GM21528 (cell line): ENCODE data around the gene LY86.

ENCODE experiments used
- ATAC-seq: cut with Tn5 transposase; IDR thresholded peaks from one replicate; pipeline ENCODE4 v1.9.1; 2021; ENCODE audit warnings: mild to moderate bottlenecking, moderate library complexity; ENCODE audit not compliant: unreplicated experiment, low FRiP score

The LY86 gene

GRCh38 chr6:6588064-6588923 lies at the start of gene LY86:
Gene LY86 (plus strand): TSS chr6:6588720. CDS start chr6:6588735, 15 bp downstream.
- ATAC-seq: peak; percentile 61

- ATAC-seq: no peak
These were observed 49.5 kb upstream of the LY86 start for GRCh38 chr6:6539036-6539435.

- ATAC-seq: no peak
These were observed 46.2 kb upstream of the LY86 start for GRCh38 chr6:6542357-6542756.

GRCh38 chr6:6543181-6543879 lies 45.2 kb upstream of the LY86 start:
- no peak for ATAC-seq

- peak; percentile 7 for ATAC-seq
These were observed 42.8 kb upstream of the LY86 start for GRCh38 chr6:6545616-6546317.

- peak; percentile 54 for ATAC-seq
These were observed 42.0 kb upstream of the LY86 start for GRCh38 chr6:6546318-6547109.

- peak; percentile 84 for ATAC-seq
These were observed 41.2 kb upstream of the LY86 start for GRCh38 chr6:6547110-6547879.

- ATAC-seq: no peak
These were observed 32.3 kb upstream of the LY86 start for GRCh38 chr6:6556161-6556737.

- ATAC-seq: no peak
These were observed 31.6 kb upstream of the LY86 start for GRCh38 chr6:6556738-6557503.

GRCh38 chr6:6557504-6557839 lies 31.0 kb upstream of the LY86 start:
- no peak for ATAC-seq

- ATAC-seq: no peak
These were observed 30.6 kb upstream of the LY86 start for GRCh38 chr6:6557886-6558285.

- no peak for ATAC-seq
These were observed 28.4 kb upstream of the LY86 start for GRCh38 chr6:6559994-6560570.

- no peak for ATAC-seq
These were observed 27.6 kb upstream of the LY86 start for GRCh38 chr6:6560909-6561308.

- ATAC-seq: no peak
These were observed 24.4 kb upstream of the LY86 start for GRCh38 chr6:6564154-6564553.

GRCh38 chr6:6565069-6565468 lies 23.5 kb upstream of the LY86 start:
- ATAC-seq: no peak

GRCh38 chr6:6565488-6565887 lies 23.0 kb upstream of the LY86 start:
- no peak for ATAC-seq

GRCh38 chr6:6566766-6567165 lies 21.8 kb upstream of the LY86 start:
- ATAC-seq: no peak

GRCh38 chr6:6569096-6569810 lies 19.3 kb upstream of the LY86 start:
- no peak for ATAC-seq
